ENCODE measurements around the gene EXD3. TPM values are rescaled to one million over a fixed set of nuclear protein-coding genes. Genes with fewer than 3 reads are reported as not detected.
A peak's percentile ranks its signal among the peaks of the same experiment; 100 is the strongest.

EXD3 gene
- total and polyA plus RNA-seq, 2 of the 13 experiments (the other 11 are each of a cell fraction or from before 2014, with no cell fraction given), result 2.7 to 4.8 TPM

GRCh38 chr9:137459152-137459600 is 36.2 kb upstream of the EXD3 start, which contains the start of gene NSMF (continued):
- TF ChIP-seq, protein P1, sequence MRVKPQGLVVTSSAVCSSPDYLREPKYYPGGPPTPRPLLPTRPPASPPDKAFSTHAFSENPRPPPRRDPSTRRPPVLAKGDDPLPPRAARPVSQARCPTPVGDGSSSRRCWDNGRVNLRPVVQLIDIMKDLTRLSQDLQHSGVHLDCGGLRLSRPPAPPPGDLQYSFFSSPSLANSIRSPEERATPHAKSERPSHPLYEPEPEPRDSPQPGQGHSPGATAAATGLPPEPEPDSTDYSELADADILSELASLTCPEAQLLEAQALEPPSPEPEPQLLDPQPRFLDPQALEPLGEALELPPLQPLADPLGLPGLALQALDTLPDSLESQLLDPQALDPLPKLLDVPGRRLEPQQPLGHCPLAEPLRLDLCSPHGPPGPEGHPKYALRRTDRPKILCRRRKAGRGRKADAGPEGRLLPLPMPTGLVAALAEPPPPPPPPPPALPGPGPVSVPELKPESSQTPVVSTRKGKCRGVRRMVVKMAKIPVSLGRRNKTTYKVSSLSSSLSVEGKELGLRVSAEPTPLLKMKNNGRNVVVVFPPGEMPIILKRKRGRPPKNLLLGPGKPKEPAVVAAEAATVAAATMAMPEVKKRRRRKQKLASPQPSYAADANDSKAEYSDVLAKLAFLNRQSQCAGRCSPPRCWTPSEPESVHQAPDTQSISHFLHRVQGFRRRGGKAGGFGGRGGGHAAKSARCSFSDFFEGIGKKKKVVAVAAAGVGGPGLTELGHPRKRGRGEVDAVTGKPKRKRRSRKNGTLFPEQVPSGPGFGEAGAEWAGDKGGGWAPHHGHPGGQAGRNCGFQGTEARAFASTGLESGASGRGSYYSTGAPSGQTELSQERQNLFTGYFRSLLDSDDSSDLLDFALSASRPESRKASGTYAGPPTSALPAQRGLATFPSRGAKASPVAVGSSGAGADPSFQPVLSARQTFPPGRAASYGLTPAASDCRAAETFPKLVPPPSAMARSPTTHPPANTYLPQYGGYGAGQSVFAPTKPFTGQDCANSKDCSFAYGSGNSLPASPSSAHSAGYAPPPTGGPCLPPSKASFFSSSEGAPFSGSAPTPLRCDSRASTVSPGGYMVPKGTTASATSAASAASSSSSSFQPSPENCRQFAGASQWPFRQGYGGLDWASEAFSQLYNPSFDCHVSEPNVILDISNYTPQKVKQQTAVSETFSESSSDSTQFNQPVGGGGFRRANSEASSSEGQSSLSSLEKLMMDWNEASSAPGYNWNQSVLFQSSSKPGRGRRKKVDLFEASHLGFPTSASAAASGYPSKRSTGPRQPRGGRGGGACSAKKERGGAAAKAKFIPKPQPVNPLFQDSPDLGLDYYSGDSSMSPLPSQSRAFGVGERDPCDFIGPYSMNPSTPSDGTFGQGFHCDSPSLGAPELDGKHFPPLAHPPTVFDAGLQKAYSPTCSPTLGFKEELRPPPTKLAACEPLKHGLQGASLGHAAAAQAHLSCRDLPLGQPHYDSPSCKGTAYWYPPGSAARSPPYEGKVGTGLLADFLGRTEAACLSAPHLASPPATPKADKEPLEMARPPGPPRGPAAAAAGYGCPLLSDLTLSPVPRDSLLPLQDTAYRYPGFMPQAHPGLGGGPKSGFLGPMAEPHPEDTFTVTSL (CRISPR knock-in tag; IDR thresholded peaks at IDR 0.05; ENCODE audit: borderline replicate concordance), result no peak
- TF ChIP-seq ZNF225 (CRISPR knock-in tag; IDR thresholded peaks at IDR 0.05) (no peak), MED13 (CRISPR knock-in tag; IDR thresholded peaks at IDR 0.05) (no peak), NFE2 (CRISPR knock-in tag; IDR thresholded peaks at IDR 0.05) (no peak), TMF1 (CRISPR knock-in tag; IDR thresholded peaks at IDR 0.05; ENCODE audit: low read depth) (no peak), KLF13 (CRISPR knock-in tag; IDR thresholded peaks at IDR 0.05) (no peak), SCMH1 (CRISPR knock-in tag; IDR thresholded peaks at IDR 0.05; ENCODE audit: borderline replicate concordance) (no peak), FOXK1 (CRISPR knock-in tag; IDR thresholded peaks at IDR 0.05; ENCODE audit: borderline replicate concordance, low read depth) (no peak), KDM3A (CRISPR knock-in tag; IDR thresholded peaks at IDR 0.05; ENCODE audit: low read depth) (no peak), ZNF792 (CRISPR knock-in tag; IDR thresholded peaks at IDR 0.05) (no peak), ZZZ3 (CRISPR knock-in tag; IDR thresholded peaks at IDR 0.05; ENCODE audit: borderline replicate concordance) (no peak), CERS6 (CRISPR knock-in tag; IDR thresholded peaks at IDR 0.05) (no peak), NCOA2 (CRISPR knock-in tag; IDR thresholded peaks at IDR 0.05) (no peak; the same call in 1 of the 2 replicates), TFAP4 (IDR thresholded peaks at IDR 0.05; ENCODE audit: borderline replicate concordance, low read depth) (no peak), REST (IDR thresholded peaks at IDR 0.05; ENCODE audit: borderline replicate concordance in 1 of 2, low read depth in 1 of 2, low read length in 2 of 2) (no peak), KLF15 (CRISPR knock-in tag; IDR thresholded peaks at IDR 0.05; ENCODE audit: borderline replicate concordance) (no peak), ZNF264 (CRISPR knock-in tag; IDR thresholded peaks at IDR 0.05) (no peak), MYC (CRISPR knock-in tag; IDR thresholded peaks at IDR 0.05; ENCODE audit: borderline replicate concordance) (peak; percentile 13; the same call in 1 of the 2 replicates), THYN1 (CRISPR knock-in tag; IDR thresholded peaks at IDR 0.05; ENCODE audit: borderline replicate concordance, low read depth) (no peak), ATF7-NPFF (CRISPR knock-in tag; IDR thresholded peaks at IDR 0.05; ENCODE audit: low read depth) (no peak)
